Retinal pigment epithelial cell (primary cell): ENCODE measurements around the gene SLC25A20.

Experiments
- DNase-seq: peaks from one replicate; pipeline ENCODE4 v3.0.0-alpha.2; 2010; ENCODE audit warnings: low read depth
- H3K4me3 ChIP-seq: 2 replicates; pipeline ENCODE4 v1.5.1; 2011; ENCODE audit warnings: mild to moderate bottlenecking, low read length, control low read depth, moderate library complexity
- CTCF ChIP-seq: conservative IDR thresholded peaks from 2 replicates; pipeline ENCODE4 v1.5.1; 2011; ENCODE audit warnings: low read depth, low read length, control low read depth, inconsistent platforms

Gene SLC25A20

GRCh38 chr3:48856469-48856868 is 42.2 kb downstream of the SLC25A20 start:
- DNase-seq: no peak
- TF ChIP-seq CTCF: no peak
- no peak overlapping the region for H3K4me3 ChIP-seq

GRCh38 chr3:48855681-48856447 is 42.8 kb downstream of the SLC25A20 start:
- TF ChIP-seq CTCF: no peak
- H3K4me3 ChIP-seq: no peak overlapping the region
- no peak for DNase-seq

- no peak for DNase-seq
- no peak for TF ChIP-seq CTCF
- H3K4me3 ChIP-seq: no peak overlapping the region
Measured at GRCh38 chr3:48852151-48852550, 46.5 kb downstream of the SLC25A20 start.

GRCh38 chr3:48851407-48851806 is 47.3 kb downstream of the SLC25A20 start:
- no peak for DNase-seq
- TF ChIP-seq CTCF: no peak
- H3K4me3 ChIP-seq: no peak overlapping the region

GRCh38 chr3:48848816-48849515 is 49.7 kb downstream of the SLC25A20 start:
- H3K4me3 ChIP-seq: no peak overlapping the region
- no peak for TF ChIP-seq CTCF
- DNase-seq: no peak

- no peak for DNase-seq
- no peak for TF ChIP-seq CTCF
Measured at GRCh38 chr3:48847504-48848423, 50.9 kb downstream of the SLC25A20 start, which contains the start of gene PRKAR2A. PRKAR2A (minus strand) TSS chr3:48847874; CDS start chr3:48847596, 278 bp downstream.

More at GRCh38 chr3:48847504-48848423, 50.9 kb downstream of the SLC25A20 start, which contains the start of gene PRKAR2A:
- peak within 1 kb of the TSS; percentile 57 for H3K4me3 ChIP-seq
